ENCODE data around the gene JAG1. TPM values are rescaled to one million over a fixed set of nuclear protein-coding genes. Genes with fewer than 3 reads are reported as not detected.

The JAG1 gene
- total and polyA plus RNA-seq, 2 donors from 2014 or later, result 18.0 to 132 TPM

DNA sequence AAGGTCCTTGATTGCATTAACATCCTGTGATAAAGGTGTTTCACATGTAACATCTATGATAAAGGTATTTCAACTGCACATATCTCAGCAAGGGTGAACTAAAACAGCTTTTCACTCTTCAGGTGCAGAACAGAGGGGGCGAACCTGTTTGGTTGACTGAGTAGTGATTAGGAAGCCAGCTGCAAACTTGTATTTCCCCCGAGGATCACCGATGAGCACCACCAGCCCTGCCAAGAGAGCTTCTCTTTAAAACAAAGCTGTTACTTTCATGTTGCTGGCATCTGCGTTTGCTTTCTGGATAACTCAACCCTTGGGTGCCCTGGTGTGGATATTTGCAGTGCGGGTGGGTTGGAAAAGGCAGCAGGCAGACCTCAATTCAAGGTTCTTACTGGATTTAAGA lies 39.6 kb downstream of the JAG1 start:
- TF ChIP-seq CTCF (IDR thresholded peaks at IDR 0.05; ENCODE audit: borderline replicate concordance, extremely low read depth, insufficient read depth), result no peak
- Histone ChIP-seq H3K4me1 (ENCODE audit: control insufficient read depth in 2 of 3, insufficient read depth in 2 of 3, low read depth in 1 of 3, low read length in 3 of 3) (peaks cover 0 to 6% (median 4%) of the 10 kb centered on the region in 3 donors), H3K27me3 (ENCODE audit: control insufficient read depth, insufficient read depth, low read length) (no peaks in the 10 kb centered on the region), H3K4me3 (ENCODE audit: low read length in 3 of 3) (no peak overlapping the region), H3K9me3 (ENCODE audit: control insufficient read depth in 2 of 3, insufficient read depth in 1 of 3, low read length in 3 of 3) (no peaks in the 10 kb centered on the region), H3K36me3 (ENCODE audit: control insufficient read depth in 2 of 3, insufficient read depth in 3 of 3, low read length in 3 of 3) (peaks cover 0 to 2% (median 2%) of the 10 kb centered on the region in 3 donors), H3K27ac (ENCODE audit: low read depth in 2 of 2, low read length in 2 of 2) (no peak overlapping the region), H3K9ac (ENCODE audit: low read length in 3 of 3) (no peak overlapping the region)
- DNase-seq (no peak), FAIRE-seq (no peak)
- intact Hi-C loops (cut with DNase I), result no loop called here

DNA sequence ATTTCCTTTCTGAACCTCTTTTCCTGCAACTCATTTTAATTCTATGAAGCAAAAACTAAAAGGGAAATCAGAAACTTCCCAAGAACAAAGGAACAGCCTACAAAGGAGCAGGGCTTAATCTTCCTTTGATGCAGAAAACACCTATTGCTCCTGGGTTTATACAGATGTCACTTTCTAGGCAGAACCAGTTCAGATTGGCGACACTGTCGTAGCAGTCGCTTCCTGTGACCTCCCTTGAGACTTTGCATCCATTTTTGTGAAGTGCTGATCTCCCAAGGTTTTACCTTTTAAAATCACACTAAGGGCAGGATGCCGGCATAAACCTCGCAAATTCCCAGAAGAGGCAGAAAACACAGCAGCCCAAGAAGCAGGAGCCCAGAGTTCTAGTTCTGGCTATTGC lies 40.1 kb downstream of the JAG1 start:
- TF ChIP-seq CTCF (IDR thresholded peaks at IDR 0.05; ENCODE audit: borderline replicate concordance, extremely low read depth, insufficient read depth), result no peak
- Histone ChIP-seq H3K36me3 (ENCODE audit: control insufficient read depth in 2 of 3, insufficient read depth in 3 of 3, low read length in 3 of 3) (peaks cover 0 to 2% (median 0%) of the 10 kb centered on the region in 3 donors), H3K4me3 (ENCODE audit: low read length in 3 of 3) (no peak overlapping the region), H3K9ac (ENCODE audit: low read length in 3 of 3) (no peak overlapping the region), H3K27me3 (ENCODE audit: control insufficient read depth, insufficient read depth, low read length) (no peaks in the 10 kb centered on the region), H3K27ac (ENCODE audit: low read depth in 2 of 2, low read length in 2 of 2) (no peak overlapping the region), H3K9me3 (ENCODE audit: control insufficient read depth in 2 of 3, insufficient read depth in 1 of 3, low read length in 3 of 3) (no peaks in the 10 kb centered on the region), H3K4me1 (ENCODE audit: control insufficient read depth in 2 of 3, insufficient read depth in 2 of 3, low read depth in 1 of 3, low read length in 3 of 3) (peaks cover 0 to 6% (median 4%) of the 10 kb centered on the region in 3 donors)
- DNase-seq, result no peak
- no peak for FAIRE-seq
- intact Hi-C loops (cut with DNase I), result no loop called here

- peaks cover 0 to 6% (median 4%) of the 10 kb centered on the region in 3 donors for H3K4me1 ChIP-seq (ENCODE audit: control insufficient read depth in 2 of 3, insufficient read depth in 2 of 3, low read depth in 1 of 3, low read length in 3 of 3)
- FAIRE-seq (no peak), DNase-seq (no peak)
- no peaks in the 10 kb centered on the region for H3K36me3 ChIP-seq (ENCODE audit: control insufficient read depth in 2 of 3, insufficient read depth in 3 of 3, low read length in 3 of 3)
- H3K4me3 ChIP-seq (ENCODE audit: low read length in 3 of 3), result no peak overlapping the region
- no peaks in the 10 kb centered on the region for H3K9me3 ChIP-seq (ENCODE audit: control insufficient read depth in 2 of 3, insufficient read depth in 1 of 3, low read length in 3 of 3)
- H3K27ac ChIP-seq (ENCODE audit: low read depth in 2 of 2, low read length in 2 of 2), result no peak overlapping the region
- no peak overlapping the region for H3K9ac ChIP-seq (ENCODE audit: low read length in 3 of 3)
- no peaks in the 10 kb centered on the region for H3K27me3 ChIP-seq (ENCODE audit: control insufficient read depth, insufficient read depth, low read length)
- intact Hi-C loops (cut with DNase I), result no loop called here
- no peak for TF ChIP-seq CTCF (IDR thresholded peaks at IDR 0.05; ENCODE audit: borderline replicate concordance, extremely low read depth, insufficient read depth)
Measured at GRCh38 chr20:10632721-10633509, 40.9 kb downstream of the JAG1 start.
